SKM-1 (cell line): ENCODE data around the gene SPIRE1.
"Not testable (repeated sequence)": the region's sequence is repeated elsewhere in the genome, so short reads cannot be mapped to it uniquely, and the experiment has no call there.

Experiments used
- DNase-seq: peaks from one replicate; lab custom pipeline; 2025; ENCODE audit not compliant: unreplicated experiment; lab: John Stamatoyannopoulos, UW

The SPIRE1 gene

DNA sequence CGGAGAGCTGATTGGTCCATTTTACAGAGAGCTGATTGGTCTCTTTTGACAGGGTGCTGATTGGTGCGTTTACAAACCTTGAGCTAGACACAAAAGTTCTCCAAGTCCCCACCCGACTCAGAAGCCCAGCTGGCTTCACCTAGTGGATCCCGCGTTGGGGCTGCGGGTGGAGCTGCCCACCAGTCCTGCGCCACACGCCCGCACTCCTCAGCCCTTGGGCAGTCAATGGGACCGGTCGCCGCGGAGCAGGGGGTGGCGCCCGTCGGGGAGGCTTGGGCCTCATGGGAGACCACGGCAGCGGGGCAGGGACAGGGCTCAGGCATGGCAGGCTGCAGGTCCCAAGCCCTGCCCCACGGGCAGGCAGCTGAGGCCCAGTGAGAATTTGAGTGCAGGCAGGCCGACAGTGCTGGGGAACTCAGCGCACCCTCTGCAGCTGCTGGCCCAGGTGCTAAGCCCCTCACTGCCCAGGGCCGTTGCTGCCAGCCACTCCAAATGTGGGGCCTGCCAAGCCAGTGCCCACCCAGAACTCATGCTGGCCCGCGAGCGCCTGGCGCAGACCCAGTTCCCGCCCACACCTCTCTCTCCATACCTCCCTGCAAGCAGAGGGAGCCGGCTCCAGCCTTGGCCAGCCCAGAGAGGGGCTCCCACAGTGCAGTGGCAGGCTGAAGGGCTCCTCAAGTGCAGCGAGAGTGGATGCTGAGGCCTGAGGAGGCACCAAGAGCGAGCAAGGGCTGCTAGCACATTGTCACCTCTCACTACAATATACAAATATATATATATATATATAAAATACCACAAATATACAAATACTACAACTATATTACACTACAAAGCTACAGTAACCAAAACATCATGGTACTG is 100.7 kb downstream of the SPIRE1 start:
- DNase-seq: no peak

DNA sequence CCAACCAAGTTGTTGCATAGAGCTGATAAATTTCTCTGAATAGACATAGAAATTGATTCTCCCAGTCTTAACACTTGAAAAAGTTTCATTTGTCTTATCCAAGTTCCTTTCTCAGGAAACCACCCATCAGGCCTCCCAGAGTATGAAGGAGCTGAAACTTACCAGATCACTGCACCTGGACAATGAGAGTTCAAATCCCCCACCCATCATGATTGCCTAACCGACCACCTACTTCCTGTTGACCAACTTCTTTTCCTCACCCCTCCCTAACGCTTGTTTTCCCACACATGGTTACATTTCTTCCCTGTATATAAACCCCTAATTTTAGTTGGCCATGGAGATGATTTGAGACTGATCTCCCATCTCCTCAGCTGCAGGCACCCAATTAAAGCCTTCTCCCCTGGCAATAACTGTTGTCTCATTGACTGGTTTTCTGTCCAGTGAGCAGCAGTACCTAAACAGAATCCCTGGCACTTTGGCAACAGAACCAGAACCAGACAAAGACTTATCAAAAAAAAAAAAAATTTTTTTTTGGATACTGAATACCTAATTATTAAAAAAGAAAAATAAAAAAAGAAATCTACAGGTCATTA is 103.0 kb downstream of the SPIRE1 start:
- no peak for DNase-seq

DNA sequence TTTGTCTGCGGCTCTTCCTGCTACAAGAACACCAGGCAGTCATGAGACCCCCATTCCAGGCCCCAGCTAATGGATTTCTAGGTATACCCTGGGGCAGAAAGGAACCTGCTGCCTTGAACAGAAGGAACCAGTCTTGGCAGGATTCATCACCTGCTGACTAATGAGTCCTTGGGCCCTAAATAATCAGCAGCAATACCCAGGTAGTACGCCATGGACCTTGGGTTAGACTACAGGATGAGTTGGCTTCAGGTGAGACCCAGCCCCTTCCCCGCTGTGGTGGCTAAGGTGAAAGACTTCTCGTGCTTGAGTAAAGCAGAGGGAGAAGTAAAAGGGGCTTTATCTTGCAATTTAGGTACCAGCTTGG is 105.0 kb downstream of the SPIRE1 start:
- DNase-seq: no peak

DNA sequence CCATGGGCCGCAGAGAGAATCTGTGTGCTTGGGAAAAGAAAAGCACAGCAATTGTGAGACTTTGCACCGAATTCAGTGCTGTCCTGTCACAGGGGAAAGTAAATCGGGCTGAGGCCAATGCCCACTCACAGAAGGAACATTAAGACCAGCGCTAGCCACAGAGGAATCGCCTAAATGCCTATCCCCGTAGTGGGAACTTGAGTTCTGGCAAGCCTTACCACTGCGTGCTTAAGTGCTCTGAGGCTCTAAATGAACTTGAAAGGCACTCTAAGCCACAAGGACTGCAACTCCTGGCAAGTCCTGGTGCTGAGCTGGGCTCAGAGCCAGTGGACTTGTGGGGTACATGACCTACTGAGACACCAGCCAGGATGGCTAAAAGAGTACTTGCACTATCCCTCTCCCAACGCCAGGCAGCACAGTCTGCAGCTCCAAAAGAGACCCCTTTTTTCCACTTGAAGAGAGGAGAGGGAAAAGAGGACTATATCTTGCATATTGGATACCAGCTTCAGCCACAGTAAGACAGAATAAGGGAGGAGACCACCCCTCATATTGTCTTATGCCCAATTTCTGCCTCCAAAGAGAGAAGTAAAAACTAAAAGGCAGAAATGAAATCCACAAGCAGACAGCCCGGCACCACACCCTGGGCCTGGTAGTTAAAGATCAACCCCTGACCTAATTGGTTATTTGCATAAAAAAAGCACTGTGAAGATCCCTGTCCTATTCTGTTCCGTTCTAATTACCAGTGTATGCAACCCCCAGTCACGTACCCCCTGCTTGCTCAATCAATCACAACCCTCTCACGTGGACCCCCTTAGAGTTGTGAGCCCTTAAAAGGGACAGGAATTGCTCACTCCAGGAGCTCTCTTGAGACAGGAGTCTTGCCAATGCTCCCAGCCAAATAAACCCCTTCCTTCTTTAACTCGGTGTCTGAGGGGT is 105.7 kb downstream of the SPIRE1 start:
- DNase-seq: not testable (repeated sequence)

DNA sequence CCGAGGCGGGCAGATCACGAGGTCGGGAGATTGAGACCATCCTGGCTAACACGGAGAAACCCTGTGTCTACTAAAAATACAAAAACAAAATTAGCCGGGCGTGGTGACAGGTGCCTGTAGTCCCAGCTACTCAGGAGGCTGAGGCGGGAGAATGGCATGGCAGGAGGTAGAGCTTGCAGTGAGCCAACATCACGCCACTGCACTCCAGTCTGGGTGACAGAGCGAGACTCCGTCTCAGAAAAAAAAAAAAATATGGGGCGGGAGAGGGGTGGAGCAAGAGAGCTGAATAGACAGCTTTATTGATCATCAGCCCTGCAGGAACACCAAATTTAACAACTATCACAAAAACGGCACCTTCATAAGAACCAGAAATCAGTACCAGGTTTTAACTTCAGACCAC is 106.4 kb downstream of the SPIRE1 start:
- DNase-seq: not testable (repeated sequence)

DNA sequence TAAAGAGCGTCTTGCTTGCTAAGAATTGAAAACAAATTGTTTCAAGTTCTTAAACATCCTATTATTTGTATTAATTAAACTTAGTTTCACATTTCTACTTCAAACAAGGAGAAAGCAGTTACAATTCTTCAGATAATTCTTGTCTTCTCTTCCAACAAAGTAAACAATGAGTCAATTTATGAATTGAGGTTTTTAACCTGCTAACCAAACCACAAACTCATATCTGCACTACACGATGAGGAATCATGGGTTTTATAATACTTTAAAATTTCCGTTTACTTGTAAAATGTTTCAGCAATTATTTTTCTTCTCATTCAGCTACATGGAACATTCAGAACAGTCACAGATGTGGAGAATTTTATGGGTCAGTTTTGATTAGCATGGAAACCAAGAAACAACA is 114.2 kb downstream of the SPIRE1 start:
- no peak for DNase-seq

DNA sequence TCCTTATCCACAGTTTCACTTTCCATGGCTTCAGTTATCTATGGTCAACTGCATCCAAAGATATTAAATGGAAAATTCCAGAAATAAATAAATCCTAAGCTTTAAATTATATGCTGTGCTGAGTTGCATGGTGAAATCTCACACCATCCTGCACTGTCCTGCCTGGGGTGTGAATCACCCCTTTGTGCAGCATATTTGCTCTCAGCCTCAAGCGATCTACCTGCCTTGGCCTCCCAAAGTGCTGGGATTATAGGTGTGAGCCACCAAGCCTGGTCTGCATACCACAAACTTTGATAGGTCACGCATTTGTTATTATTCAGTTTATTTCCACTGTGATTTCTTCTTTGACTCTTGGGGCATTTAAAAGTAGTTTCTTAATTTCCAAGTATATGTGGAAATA is 117.2 kb downstream of the SPIRE1 start:
- DNase-seq: no peak

DNA sequence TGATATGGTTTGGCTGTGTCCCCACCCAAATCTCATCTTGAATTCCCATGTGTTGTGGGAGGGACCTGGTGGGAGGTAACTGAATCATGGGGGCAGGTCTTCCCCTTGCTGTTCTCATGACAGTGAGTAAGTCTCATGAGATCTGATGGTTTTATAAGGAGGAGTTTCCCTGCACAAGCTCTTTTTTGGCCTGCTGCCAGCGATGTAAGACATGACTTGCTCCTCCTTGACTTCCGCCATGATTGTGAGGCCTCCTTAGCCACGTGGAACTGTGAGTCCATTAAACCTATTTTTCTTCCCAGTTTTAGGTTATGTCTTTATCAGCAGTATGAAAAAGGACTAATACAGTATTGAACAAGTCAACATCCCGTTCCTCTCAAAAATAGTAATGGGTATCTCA is 118.7 kb downstream of the SPIRE1 start:
- not testable (repeated sequence) for DNase-seq

DNA sequence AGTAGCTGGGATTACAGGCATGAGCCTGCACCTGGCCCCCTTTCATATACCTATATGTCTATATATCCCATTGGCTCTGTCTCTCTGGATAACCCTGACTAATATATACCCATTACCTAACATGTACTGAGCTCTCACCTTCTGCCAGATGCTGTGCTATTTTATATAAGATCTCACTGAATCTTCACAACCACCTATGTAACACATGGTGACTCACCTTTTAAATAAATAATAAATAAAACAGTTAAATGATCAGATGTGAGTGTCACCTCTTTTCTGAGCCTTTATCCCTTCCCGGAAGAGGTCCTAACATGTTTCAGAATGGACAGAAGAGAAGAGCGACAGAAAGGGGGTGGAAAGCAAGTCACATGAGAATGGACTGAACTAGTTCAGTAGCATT is 123.1 kb downstream of the SPIRE1 start:
- DNase-seq: no peak

DNA sequence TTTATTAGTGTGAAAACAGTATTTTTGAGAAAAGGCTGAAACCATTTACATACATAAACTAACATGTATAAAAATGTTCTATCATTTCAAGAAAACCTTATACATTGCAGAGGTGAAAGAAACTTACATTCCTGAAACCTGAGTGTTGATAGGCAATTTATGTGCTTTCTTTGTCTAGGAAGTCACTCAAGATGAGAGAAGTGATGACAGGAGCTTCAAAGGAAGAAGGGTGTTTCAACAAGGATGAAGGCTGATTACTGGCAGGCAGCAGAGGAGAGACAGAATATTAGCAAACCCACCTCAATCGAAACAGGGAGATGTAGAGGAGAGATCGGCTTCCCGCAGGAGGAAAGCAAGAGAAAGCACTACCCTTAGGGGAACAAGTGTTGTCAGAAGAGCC is 125.2 kb downstream of the SPIRE1 start:
- no peak for DNase-seq

DNA sequence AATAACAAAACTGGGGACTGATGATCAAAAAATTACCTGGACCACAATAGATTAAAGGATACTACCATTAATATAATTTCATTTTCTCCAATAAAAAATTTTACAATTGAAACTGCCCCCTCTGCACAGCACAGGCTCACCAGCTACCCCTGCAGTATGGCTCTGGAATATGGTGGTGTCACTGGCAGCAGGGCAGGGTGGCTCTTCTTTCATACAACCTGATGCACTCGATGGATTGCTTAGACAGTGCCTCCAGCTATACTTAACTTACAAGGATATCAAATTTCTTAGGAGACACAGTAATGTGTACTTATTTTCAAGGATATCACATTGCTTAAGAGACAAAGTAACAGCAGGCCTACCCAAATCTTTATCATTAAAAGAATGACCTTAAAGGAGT is 126.2 kb downstream of the SPIRE1 start:
- DNase-seq: no peak

DNA sequence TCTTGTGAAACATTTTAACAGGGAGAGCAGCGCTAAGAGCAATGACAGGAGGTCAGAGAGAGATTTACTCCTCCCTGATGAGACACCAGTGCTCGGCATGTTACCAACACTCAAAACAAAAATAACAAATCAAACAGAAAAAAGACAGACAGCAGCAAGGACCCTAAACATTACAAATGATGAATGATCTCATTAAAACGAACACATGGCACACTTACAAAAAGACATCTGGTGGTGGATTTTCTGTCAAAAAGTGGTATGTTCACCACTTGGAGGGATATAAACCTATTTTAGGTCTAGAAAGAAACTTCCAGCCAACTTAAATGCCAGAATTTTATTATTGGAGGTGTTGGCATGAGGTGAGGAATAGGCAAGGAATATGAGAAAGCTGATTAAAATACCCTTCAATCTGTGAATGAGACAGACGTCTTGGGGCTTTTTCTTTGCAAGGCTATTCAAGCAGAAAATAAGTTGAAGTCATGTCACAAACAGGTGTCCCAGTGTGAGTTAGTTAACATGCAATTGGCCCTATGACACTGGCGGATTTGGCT is 137.4 kb downstream of the SPIRE1 start:
- DNase-seq: no peak

DNA sequence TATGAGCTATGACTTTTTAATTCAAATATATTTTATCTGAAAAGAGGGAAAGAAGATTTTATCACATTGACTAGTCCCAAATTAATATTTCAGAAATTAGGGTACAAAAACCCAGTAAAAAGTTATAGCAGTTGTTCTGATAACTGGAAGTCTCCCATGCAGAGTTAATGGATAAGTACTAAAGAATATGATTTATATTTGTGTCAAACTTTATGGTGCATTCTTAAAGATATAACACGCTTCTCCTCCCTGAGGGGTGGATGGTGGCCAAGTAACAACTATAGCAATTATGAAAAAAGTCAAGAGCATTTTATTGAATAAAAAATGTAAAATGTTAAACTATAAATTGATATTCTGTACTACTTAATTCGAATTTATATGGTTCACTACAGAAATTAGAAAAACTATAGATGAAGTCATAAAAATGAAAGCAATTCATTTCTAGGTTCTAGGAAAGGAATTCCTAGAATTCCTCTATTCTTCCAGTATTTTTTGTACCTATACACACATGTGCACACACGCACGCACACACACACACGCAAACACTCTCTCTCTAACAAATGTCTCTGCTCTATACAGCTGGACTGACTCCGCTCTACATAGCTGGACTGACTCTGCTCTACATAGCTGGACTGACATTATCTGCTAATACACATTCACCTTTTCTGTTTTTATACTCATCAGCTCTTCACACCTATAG is 138.9 kb downstream of the SPIRE1 start:
- DNase-seq: no peak

DNA sequence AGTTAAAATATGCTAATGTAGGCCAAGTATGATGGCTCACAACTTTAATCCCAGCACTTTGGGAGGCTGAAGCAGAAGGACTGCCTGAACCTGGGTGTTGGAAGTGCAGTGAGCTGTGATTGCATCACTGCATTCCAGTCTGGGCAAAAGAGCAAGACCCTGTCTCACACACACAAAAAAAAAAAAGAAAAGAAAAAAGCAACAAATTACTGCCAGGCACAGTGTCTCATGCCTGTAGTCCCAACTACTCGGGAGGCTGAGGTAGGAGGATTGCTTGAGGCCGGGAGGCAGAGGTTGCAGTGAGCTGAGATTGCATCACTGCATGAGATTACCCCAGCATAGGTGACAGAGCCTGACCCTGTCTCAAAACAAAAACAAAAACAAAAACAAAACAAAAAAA is 139.6 kb downstream of the SPIRE1 start:
- DNase-seq: no peak

DNA sequence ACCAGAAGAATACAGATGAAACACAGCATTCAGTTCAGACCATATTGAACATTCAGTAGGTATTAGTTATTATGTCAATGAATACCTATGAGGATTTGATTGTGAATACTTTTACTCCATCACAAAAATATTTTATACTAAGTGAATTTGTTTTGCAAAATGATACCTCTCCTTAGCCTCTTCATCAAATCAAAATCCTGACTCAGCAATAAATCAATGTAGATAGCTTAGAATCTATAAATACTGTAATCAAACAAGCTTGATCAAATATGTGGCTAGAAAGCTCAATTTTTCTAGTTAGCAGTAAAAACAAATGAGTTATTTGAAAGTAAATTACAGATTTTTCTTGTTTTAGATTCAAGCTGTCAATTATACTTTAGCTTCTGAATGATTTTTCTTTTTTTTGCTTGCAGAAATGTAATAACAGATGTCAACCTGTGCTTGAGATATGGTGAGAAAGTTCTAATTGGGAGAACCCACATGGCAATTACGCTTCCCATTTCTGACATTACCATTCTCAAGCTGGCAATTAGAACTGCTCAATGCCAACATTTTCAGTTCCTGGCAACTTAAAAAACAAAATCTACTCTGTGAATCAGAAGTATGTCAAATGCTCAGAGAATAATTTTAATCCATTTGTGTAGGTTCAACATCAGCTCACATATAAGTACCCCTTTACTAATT is 140.6 kb downstream of the SPIRE1 start:
- DNase-seq: no peak

DNA sequence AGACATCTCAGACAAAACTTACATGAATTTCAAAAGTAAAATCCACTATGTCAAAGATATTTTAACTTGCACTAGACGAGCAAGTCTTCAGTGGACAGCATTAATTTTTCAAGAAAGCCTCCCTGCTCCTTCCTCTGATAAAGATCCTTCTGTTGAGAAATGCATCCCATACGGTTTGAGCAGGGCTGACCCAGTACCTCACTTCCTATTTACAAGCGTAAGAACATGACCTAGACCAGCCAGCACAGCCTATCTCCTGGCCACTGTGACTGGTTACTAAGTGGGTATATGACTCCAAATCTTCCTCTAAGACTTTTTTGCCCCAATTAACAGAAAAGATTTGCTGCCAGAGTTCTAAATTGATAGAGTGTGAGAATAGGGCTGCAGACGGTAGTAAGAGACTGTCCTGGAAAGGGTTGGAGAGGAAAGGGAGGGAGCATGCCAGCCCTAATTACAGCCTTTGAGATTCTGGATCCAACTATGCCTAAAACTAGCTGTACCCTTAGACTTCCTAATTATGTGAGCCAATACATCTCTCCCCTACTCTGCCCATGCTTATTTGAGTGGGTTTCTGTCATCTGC is 141.8 kb downstream of the SPIRE1 start:
- no peak for DNase-seq

DNA sequence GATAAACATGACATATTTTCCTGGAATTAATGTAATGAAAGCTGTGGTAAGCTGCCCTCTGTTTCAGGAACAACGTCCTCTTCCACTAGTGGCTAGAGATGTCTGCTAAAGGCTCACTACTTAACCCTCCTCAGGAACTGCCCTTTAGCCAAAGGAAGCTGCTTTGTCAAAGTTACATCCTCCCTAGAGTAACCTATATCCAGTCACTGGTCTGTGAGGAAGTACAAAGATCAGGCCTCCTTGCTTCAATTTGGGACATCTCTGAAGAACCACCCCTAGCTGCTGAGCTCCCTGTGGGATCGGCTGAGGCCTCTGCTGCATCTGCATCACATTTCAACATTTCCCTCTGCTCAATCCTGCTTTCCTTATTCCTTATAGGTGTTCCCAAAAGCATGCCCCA is 142.4 kb downstream of the SPIRE1 start:
- peak; percentile 38 for DNase-seq

DNA sequence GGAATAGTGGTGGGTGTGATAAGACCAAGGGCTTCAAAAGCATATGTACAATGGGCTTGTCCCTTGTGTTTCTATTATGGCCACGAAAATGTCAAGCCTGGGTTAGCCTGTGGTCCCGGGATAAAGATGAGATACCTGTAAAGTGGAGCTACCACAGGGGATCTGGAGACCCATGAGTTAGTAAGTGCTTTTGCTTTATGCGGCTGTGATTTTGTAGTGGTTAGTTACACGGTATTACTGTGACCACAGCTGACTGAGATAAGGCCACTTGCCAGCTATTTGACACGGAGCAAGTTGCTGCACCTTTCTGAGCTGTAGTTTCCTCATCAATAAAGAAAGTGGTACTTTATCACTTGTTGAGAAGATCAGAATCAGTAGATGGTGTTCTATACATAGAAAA is 150.9 kb downstream of the SPIRE1 start:
- DNase-seq: no peak

DNA sequence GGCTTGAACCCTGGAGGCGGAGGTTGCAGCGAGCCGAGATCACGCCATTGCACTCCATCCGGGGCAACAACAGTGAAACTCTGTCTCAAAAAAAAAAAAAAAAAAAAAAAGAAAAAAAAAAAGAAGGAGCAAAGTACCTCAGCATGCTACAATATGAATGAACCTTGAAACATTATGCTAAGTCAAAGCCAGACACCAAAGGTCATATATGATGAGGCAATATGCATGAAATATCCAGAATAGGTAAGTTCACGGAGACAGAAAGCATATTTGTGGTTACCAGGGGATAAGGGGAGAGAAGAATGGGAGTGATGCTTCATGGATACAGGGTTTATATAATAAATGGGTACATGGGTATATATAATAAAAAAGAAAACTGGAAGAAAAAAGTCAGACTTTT is 156.9 kb downstream of the SPIRE1 start:
- no peak for DNase-seq

DNA sequence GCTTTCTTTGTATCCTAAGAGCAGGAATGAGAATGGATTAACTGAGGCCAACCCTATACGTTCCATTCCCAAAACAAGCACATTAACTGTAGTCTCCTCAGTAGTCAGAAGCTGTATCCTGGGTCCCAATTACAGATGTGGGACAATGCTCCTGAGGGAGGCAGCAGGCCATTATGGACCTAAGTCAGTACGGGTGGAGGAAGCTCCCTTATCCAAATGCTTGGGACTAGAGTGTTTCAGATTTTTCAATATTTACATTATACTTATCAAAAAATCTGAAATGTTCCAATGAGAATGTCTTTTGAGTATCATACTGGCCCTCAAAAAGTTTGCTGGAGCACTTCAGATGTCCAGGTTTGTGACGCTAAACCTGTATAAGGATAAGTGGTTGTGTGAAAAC is 160.1 kb downstream of the SPIRE1 start:
- no peak for DNase-seq
